ENCODE results near the gene NUP210L. TPM values are rescaled to one million over a fixed set of nuclear protein-coding genes. Genes with fewer than 3 reads are reported as not detected.
A peak's percentile ranks its signal among the peaks of the same experiment; 100 is the strongest.

NUP210L gene
- total RNA-seq, 2 experiments from 2014 or later = 0.02 to 0.05 TPM

DNA sequence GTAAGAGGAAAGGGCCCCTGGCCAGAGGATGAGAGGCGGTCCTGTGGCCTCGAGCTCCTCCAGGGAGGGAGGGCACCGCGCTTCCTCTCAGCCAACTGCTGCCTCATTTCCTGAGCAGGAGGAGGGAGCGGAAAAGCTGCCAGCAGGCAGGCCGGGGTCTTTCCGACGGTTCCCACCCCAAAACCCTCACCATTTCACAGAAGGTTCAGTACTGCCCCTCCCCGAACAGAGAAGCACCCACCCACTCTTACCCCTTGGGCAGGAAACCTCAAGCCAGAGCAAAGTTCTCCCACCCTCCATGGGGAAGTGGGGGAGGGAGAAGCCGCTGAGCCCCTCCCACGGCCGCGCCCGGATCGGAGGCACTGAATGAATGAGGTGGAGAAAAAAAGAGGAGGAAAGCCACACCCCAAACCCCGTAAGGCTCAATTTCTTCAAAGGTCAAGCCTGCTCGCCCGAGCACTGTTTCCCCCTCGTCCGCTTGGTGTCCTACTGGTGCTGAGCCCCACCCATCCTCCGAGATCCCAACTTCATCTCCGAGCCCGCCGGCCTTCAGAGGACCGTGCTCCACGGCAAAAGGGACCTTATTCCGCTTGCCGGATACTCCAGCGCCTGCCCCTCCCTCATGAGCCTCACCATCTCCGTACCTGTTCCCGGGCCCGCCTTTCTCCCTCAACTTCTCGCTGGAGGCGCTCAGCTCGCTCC is 27.6 kb upstream of the NUP210L start:
- Mint-ChIP-seq H3K4me3 (peak overlapping the region; percentile 100), H3K9me3 (no peaks in the 10 kb centered on the region), H3K36me3 (ENCODE audit: low read depth) (peaks cover 38% of the 10 kb centered on the region), H3K27me3 (ENCODE audit: low read depth) (no peaks in the 10 kb centered on the region), H3K27ac (peak overlapping the region; percentile 99), H3K4me1 (ENCODE audit: low read depth) (peaks cover 46% of the 10 kb centered on the region)
- peak; percentile 89 for DNase-seq
- CTCF ChIA-PET = interaction anchor here (0.5 to 1.6 kb wide), 4 partner anchors 15 to 153 kb away, joined by 3 to 6 read pairs (median 4); no protein-coding TSS in a partner anchor
- intact Hi-C loops (cut with micrococcal nuclease) = loop anchor here (1.0 to 5.0 kb wide), 10 partner anchors 11 to 511 kb away; partner anchors contain the start of genes HAX1, RPS27, UBAP2L and UBE2Q1

GRCh38 chr1:154181944-154182343 is 27.1 kb upstream of the NUP210L start:
- Mint-ChIP-seq H3K27ac (peak overlapping the region; percentile 99), H3K9me3 (no peaks in the 10 kb centered on the region), H3K4me3 (peak overlapping the region; percentile 100), H3K27me3 (ENCODE audit: low read depth) (no peaks in the 10 kb centered on the region), H3K36me3 (ENCODE audit: low read depth) (peaks cover 44% of the 10 kb centered on the region), H3K4me1 (ENCODE audit: low read depth) (peaks cover 52% of the 10 kb centered on the region)
- intact Hi-C loops (cut with micrococcal nuclease) = loop anchor here (1.0 to 5.0 kb wide), 10 partner anchors 11 to 511 kb away; partner anchors contain the start of genes HAX1, RPS27, UBAP2L and UBE2Q1
- CTCF ChIA-PET = interaction anchor here (0.5 to 1.8 kb wide), 5 partner anchors 16 to 154 kb away, joined by 3 to 6 read pairs (median 4); no protein-coding TSS in a partner anchor
- DNase-seq = no peak

DNA sequence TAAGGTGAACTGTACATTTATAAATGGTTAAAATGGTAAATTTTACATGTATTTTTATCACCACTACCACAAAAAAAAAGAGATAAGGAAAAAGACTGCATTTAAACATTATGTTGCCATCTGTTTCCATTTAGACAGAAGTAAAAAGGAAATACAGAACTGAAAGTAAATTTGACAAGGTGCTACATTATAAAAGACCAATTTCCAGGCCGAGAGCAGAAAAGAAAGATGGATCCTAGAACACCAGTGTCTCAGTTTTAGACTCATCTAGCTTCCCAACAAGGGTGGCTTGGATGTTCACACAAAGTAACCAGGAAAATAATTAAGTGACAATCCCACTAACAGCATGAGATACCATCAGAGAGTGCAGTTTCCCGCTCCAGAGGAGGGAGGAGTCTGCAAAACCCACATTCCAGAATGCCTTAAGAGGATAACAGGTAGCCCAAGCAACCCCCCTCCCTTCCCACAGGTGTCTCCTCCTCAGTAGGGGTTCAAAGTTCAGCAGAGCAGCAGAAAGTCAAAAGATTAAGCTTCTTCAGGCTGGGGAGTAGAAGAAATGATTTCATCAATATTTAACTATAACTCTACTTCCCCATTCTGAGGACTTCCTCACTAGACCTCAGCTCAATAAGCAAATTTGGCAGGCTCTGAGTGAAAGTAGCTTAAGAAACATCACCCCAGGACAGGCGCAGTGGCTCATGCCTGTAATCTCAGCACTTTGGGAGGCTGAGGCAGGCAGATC is 25.2 kb upstream of the NUP210L start:
- intact Hi-C loops (cut with micrococcal nuclease) = loop anchor here (5.0 kb wide), 2 partner anchors 33 to 377 kb away; partner anchors contain the start of gene UBE2Q1
- Mint-ChIP-seq H3K4me1 (ENCODE audit: low read depth) (peaks cover 63% of the 10 kb centered on the region), H3K27ac (peak overlapping the region; percentile 90), H3K36me3 (ENCODE audit: low read depth) (peaks cover 55% of the 10 kb centered on the region), H3K27me3 (ENCODE audit: low read depth) (no peaks in the 10 kb centered on the region), H3K9me3 (no peaks in the 10 kb centered on the region), H3K4me3 (peak overlapping the region; percentile 61)
- DNase-seq = peak; percentile 16
- CTCF ChIA-PET = interaction anchor here (0.6 to 1.8 kb wide), 3 partner anchors 19 to 104 kb away, joined by 4 to 5 read pairs (median 4); no protein-coding TSS in a partner anchor

- Mint-ChIP-seq H3K27me3 (ENCODE audit: low read depth) (no peaks in the 10 kb centered on the region), H3K27ac (peak overlapping the region; percentile 90), H3K4me3 (peak overlapping the region; percentile 25), H3K4me1 (ENCODE audit: low read depth) (peaks cover 63% of the 10 kb centered on the region), H3K9me3 (no peaks in the 10 kb centered on the region), H3K36me3 (ENCODE audit: low read depth) (peaks cover 59% of the 10 kb centered on the region)
- intact Hi-C loops (cut with micrococcal nuclease) = no loop called here
- CTCF ChIA-PET = interaction anchor here (0.6 to 1.5 kb wide), 4 partner anchors 19 to 105 kb away, joined by 3 to 5 read pairs (median 4); no protein-coding TSS in a partner anchor
- DNase-seq = no peak
These were observed 24.3 kb upstream of the NUP210L start for GRCh38 chr1:154178911-154179811.

- intact Hi-C loops (cut with micrococcal nuclease) = no loop called here
- DNase-seq = peak; percentile 36
- Mint-ChIP-seq H3K9me3 (no peaks in the 10 kb centered on the region), H3K4me3 (peak overlapping the region; percentile 45), H3K36me3 (ENCODE audit: low read depth) (peaks cover 59% of the 10 kb centered on the region), H3K27me3 (ENCODE audit: low read depth) (no peaks in the 10 kb centered on the region), H3K4me1 (ENCODE audit: low read depth) (peaks cover 64% of the 10 kb centered on the region), H3K27ac (peak overlapping the region; percentile 90)
- CTCF ChIA-PET = interaction anchor here (1.2 to 1.5 kb wide), 2 partner anchors 18 to 23 kb away, joined by 3 to 5 read pairs; no protein-coding TSS in a partner anchor
These were observed 23.1 kb upstream of the NUP210L start for GRCh38 chr1:154178013-154178412.

DNA sequence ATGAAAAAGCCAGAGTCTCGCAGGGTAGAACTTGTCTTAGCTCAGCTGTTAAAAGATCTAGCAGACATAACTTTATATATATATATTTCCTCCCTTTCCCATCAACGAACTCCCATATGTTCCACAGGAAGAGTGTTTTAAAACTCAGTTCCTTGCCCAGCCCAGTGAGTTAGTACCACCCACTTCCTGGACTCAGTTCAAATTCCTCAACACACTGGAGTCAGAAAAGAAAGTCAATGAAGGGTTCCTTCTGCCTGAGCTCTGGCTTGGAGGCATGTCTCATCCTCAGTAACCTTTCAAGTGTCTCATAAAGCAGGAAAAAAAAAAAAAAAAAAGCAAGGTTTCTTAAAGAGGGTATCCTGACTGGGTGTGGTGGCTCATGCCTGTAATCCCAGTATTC is 21.5 kb upstream of the NUP210L start:
- H3K4me1 Mint-ChIP-seq (ENCODE audit: low read depth) = peaks cover 76% of the 10 kb centered on the region
- intact Hi-C loops (cut with micrococcal nuclease) = no loop called here
- CTCF ChIA-PET = interaction anchor here (0.6 to 1.1 kb wide), 3 partner anchors 15 to 1167 kb away, joined by 3 to 4 read pairs (median 3); no protein-coding TSS in a partner anchor
- no peaks in the 10 kb centered on the region for H3K9me3 Mint-ChIP-seq
- peaks cover 63% of the 10 kb centered on the region for H3K36me3 Mint-ChIP-seq (ENCODE audit: low read depth)
- H3K27me3 Mint-ChIP-seq (ENCODE audit: low read depth) = no peaks in the 10 kb centered on the region
- H3K27ac Mint-ChIP-seq = peak overlapping the region; percentile 52
- H3K4me3 Mint-ChIP-seq = no peak overlapping the region
- DNase-seq = no peak

DNA sequence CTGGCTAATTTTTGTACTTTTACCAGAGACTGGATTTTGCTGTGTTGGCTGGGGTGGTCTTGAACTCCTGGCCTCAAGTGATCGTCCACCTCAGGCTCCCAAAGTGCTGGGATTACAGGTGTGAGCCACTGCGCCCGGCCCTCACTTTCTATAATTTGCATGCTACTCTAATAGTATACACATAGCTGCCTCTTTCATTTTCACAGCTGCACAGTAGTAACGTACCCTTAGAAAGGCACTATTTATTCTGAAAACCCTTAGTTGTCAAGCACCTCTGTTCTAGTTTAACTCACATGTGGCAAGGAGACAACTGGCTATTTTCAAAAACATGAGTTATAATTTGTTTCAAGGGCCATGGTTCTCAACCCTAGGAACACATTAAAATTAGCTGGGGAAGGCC is 19.8 kb upstream of the NUP210L start:
- Mint-ChIP-seq H3K9me3 (no peaks in the 10 kb centered on the region), H3K27me3 (ENCODE audit: low read depth) (no peaks in the 10 kb centered on the region), H3K27ac (no peak overlapping the region), H3K4me3 (no peak overlapping the region), H3K4me1 (ENCODE audit: low read depth) (peaks cover 77% of the 10 kb centered on the region), H3K36me3 (ENCODE audit: low read depth) (peaks cover 66% of the 10 kb centered on the region)
- CTCF ChIA-PET = no interaction called here
- intact Hi-C loops (cut with micrococcal nuclease) = no loop called here
- no peak for DNase-seq

- H3K4me1 Mint-ChIP-seq (ENCODE audit: low read depth) = peaks cover 56% of the 10 kb centered on the region
- H3K4me3 Mint-ChIP-seq = no peak overlapping the region
- H3K36me3 Mint-ChIP-seq (ENCODE audit: low read depth) = peaks cover 66% of the 10 kb centered on the region
- CTCF ChIA-PET = interaction anchor here (0.5 to 1.5 kb wide), 2 partner anchors 27 to 108 kb away, joined by 3 read pairs; no protein-coding TSS in a partner anchor
- no peaks in the 10 kb centered on the region for H3K27me3 Mint-ChIP-seq (ENCODE audit: low read depth)
- DNase-seq = no peak
- intact Hi-C loops (cut with micrococcal nuclease) = loop anchor here (1.0 kb wide), 1 partner anchor 10 kb away; no protein-coding TSS in a partner anchor
- H3K9me3 Mint-ChIP-seq = no peaks in the 10 kb centered on the region
- H3K27ac Mint-ChIP-seq = peak overlapping the region; percentile 62
These were observed 17.0 kb upstream of the NUP210L start for GRCh38 chr1:154171880-154172279.

DNA sequence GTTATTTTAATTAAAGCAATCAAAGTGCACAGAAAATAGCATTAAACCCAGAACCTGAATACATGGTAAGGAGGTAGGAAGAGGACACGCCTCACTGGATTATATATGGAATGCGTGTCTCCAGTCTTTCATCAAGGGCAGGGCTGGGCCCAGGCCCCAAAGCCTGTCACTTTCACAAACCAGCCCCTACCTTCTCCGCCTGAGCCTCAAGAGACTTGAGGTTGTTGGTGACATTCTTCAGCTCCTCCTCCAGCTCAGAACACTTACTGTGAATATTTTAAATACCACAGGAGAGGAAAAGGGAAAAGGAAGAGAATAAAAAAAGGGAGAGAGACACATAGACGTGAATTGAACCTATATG is 16.3 kb upstream of the NUP210L start:
- Mint-ChIP-seq H3K27ac (peak overlapping the region; percentile 80), H3K9me3 (no peaks in the 10 kb centered on the region), H3K36me3 (ENCODE audit: low read depth) (peaks cover 67% of the 10 kb centered on the region), H3K27me3 (ENCODE audit: low read depth) (no peaks in the 10 kb centered on the region), H3K4me3 (no peak overlapping the region), H3K4me1 (ENCODE audit: low read depth) (peaks cover 51% of the 10 kb centered on the region)
- DNase-seq = no peak
- intact Hi-C loops (cut with micrococcal nuclease) = loop anchor here (1.0 kb wide), 1 partner anchor 11 kb away; no protein-coding TSS in a partner anchor
- CTCF ChIA-PET = interaction anchor here (0.8 to 1.5 kb wide), 3 partner anchors 12 to 28 kb away, joined by 3 read pairs; no protein-coding TSS in a partner anchor

DNA sequence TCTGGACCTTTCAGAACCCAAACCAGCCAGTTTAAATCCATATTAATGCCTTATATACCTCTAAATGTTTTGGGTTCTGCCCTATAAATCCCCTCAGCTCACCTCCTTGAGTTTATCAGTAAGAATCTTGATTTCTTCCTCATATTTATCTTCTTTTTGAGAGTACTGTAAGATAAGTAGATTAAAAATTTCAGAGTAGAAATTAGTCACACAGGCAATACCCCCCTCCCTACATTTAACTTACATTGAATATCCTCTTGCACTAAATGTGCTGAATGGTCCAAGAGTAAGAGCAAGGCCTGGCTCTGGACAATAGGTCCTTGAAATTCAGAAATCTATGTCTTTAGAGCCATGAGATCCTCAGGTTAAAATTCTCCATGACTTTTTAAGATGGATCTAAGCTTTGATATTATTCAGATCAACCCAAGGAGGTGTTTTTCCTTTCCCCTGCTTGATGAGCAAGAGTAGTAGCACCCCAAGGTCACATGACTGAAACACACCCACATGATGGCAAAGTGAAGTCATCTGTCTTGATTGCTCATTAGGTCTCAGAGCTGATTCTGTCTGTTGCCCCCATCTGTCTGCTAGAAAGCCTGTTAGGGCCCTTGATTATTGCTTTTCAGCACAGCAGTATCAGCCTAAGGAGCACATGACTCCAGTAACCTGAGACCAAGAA is 15.8 kb upstream of the NUP210L start:
- CTCF ChIA-PET = interaction anchor here (0.8 to 1.5 kb wide), 3 partner anchors 11 to 29 kb away, joined by 3 read pairs; no protein-coding TSS in a partner anchor
- intact Hi-C loops (cut with micrococcal nuclease) = loop anchor here (1.0 kb wide), 2 partner anchors 12 kb away; no protein-coding TSS in a partner anchor
- H3K9me3 Mint-ChIP-seq = no peaks in the 10 kb centered on the region

DNA sequence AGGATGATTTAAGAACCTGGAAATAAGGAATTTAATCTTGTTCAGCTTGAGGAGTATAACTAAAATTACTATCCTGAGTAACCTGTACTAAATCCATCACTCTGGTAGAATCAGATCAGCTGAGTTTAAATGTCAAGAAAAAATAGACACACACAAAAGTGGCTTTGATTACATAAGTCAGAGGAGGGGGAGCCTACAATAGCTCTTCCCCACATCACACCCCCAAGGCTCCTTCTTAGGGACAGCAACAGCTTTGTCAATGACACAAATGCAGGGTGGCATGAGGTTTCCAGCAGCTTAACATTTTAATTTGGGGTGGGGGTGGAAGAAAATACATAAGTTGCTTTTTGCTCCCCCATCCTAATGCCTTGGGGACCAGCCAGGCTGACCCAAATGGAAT is 12.6 kb upstream of the NUP210L start:
- Mint-ChIP-seq H3K36me3 (ENCODE audit: low read depth) (peaks cover 79% of the 10 kb centered on the region), H3K27me3 (ENCODE audit: low read depth) (no peaks in the 10 kb centered on the region), H3K4me3 (no peak overlapping the region), H3K9me3 (no peaks in the 10 kb centered on the region), H3K4me1 (ENCODE audit: low read depth) (peaks cover 44% of the 10 kb centered on the region), H3K27ac (peak overlapping the region; percentile 21)
- intact Hi-C loops (cut with micrococcal nuclease) = no loop called here
- CTCF ChIA-PET = no interaction called here
- no peak for DNase-seq

More for the DNA sequence above, 15.8 kb upstream of the NUP210L start:
- DNase-seq = peak; percentile 85
- Mint-ChIP-seq H3K27me3 (ENCODE audit: low read depth) (no peaks in the 10 kb centered on the region), H3K36me3 (ENCODE audit: low read depth) (peaks cover 68% of the 10 kb centered on the region), H3K4me1 (ENCODE audit: low read depth) (peaks cover 46% of the 10 kb centered on the region), H3K4me3 (peak overlapping the region; percentile 17), H3K27ac (peak overlapping the region; percentile 80)
